Naive thymus-derived CD4-positive, alpha-beta T cell (primary cell): ENCODE data around the gene MYH3. TPM values are rescaled to one million over a fixed set of nuclear protein-coding genes. Genes with fewer than 3 reads are reported as not detected.

Source experiments
- ATAC-seq: fragments of 150-1000 bp; cut with Tn5 transposase; 2 replicates; pipeline ENCODE4 v1.10.0; 2021; ENCODE audit warnings: mild to moderate bottlenecking, moderate library complexity
- CTCF ChIA-PET: fragments of 350-600 bp; sonication (Branson Sonifier 250); formaldehyde crosslinking; loops from one replicate; lab custom pipeline; 2021; ENCODE audit warnings: antibody characterized with exemption; lab: Charles Lee
- POLR2A ChIA-PET: fragments of 350-600 bp; sonication (Branson Sonifier 250); formaldehyde crosslinking; loops from one replicate; lab custom pipeline; 2021; ENCODE audit warnings: antibody characterized with exemption, inconsistent platforms; lab: Charles Lee
- DNase-seq, 9 donors: peaks; one replicate each; pipeline versions ENCODE4 v3.0.0 to v3.0.0-alpha.2; 2020 to 2022; ENCODE audit warnings: mixed read lengths in 1 of 9
- H3K27ac ChIP-seq: one replicate; pipeline ENCODE4 v1.7.0; 2013; ENCODE audit warnings: mild to moderate bottlenecking, low read depth, low read length, moderate library complexity
- H3K27me3 ChIP-seq, 2 donors: one replicate each; pipeline ENCODE4 v1.7.0; 2013; ENCODE audit warnings: low read length in 2 of 2, mild to moderate bottlenecking in 2 of 2, moderate library complexity in 2 of 2; ENCODE audit not compliant: control insufficient read depth in 2 of 2, insufficient read depth in 2 of 2
- H3K36me3 ChIP-seq, 3 experiments: 1 replicate in 2 of 3; 2 replicates in 1 of 3; pipeline ENCODE4 v1.7.0; 2013; ENCODE audit warnings: low read length in 3 of 3, mild to moderate bottlenecking in 3 of 3, moderate library complexity in 1 of 3; ENCODE audit not compliant: insufficient read depth in 3 of 3, control insufficient read depth in 2 of 3
- H3K4me1 ChIP-seq, 2 donors: one replicate each; pipeline ENCODE4 v1.7.0; 2013; ENCODE audit warnings: low read length in 2 of 2, mild to moderate bottlenecking in 2 of 2, moderate library complexity in 1 of 2; ENCODE audit not compliant: control insufficient read depth in 2 of 2, insufficient read depth in 2 of 2
- H3K4me3 ChIP-seq: 2 replicates; pipeline ENCODE4 v1.7.0; 2013; ENCODE audit warnings: mild to moderate bottlenecking, low read length
- H3K9me3 ChIP-seq, 3 experiments: 1 replicate in 2 of 3; 2 replicates in 1 of 3; pipeline ENCODE4 v1.7.0; 2013; ENCODE audit warnings: low read length in 3 of 3; ENCODE audit not compliant: control insufficient read depth in 2 of 3
- H3K27ac Mint-ChIP-seq, 9 donors: one replicate each; pipeline ENCODE4 v1.8.0; 2020 to 2022; ENCODE audit warnings: mixed read lengths in 9 of 9, mild to moderate bottlenecking in 8 of 9, moderate library complexity in 5 of 9, inconsistent platforms in 2 of 9
- H3K27me3 Mint-ChIP-seq, 5 donors: one replicate each; pipeline ENCODE4 v1.8.0; 2021 to 2022; ENCODE audit warnings: mixed read lengths in 5 of 5, mild to moderate bottlenecking in 1 of 5
- H3K36me3 Mint-ChIP-seq, 5 donors: one replicate each; pipeline ENCODE4 v1.8.0; 2020 to 2022; ENCODE audit warnings: mixed read lengths in 5 of 5, mild to moderate bottlenecking in 3 of 5, inconsistent platforms in 1 of 5
- H3K4me1 Mint-ChIP-seq, 7 donors: one replicate each; pipeline ENCODE4 v1.8.0; 2020 to 2022; ENCODE audit warnings: mixed read lengths in 7 of 7, mild to moderate bottlenecking in 3 of 7, inconsistent platforms in 1 of 7
- H3K4me3 Mint-ChIP-seq, 10 donors: one replicate each; pipeline ENCODE4 v1.8.0; 2020 to 2022; ENCODE audit warnings: mild to moderate bottlenecking in 10 of 10, mixed read lengths in 10 of 10, moderate library complexity in 6 of 10, inconsistent platforms in 2 of 10
- H3K9me3 Mint-ChIP-seq, 11 donors: one replicate each; pipeline ENCODE4 v1.8.0; 2020 to 2022; ENCODE audit warnings: mixed read lengths in 11 of 11, mild to moderate bottlenecking in 4 of 11, inconsistent platforms in 1 of 11, moderate library complexity in 1 of 11
- intact Hi-C, 2 donors: fragments of 100-400 bp; cut with micrococcal nuclease; formaldehyde crosslinking; loops; one replicate each; pipeline ENCODE4 v1.15.1; 2023
- polyA plus RNA-seq, 2 donors: library from polyadenylated mRNA; unstranded; fragments of 300-500 nt; fragmentation: Illumina TruSeq; gene quantifications; one replicate each; pipeline ENCODE4 v1.2.3, GENCODE V29; 2021
- total RNA-seq, 6 experiments: library from RNA in 5 of 6; stranded (reverse) in 5 of 6; gene quantifications; 1 replicate in 5 of 6; 2 replicates in 1 of 6; pipeline ENCODE4 v1.2.3 and lab custom pipeline; 2021 to 2026

Gene MYH3
- total and polyA plus RNA-seq, 7 experiments from 2014 or later, result 0.38 to 20.5 (median 6.5) TPM

GRCh38 chr17:10657879-10658278 lies 770 bp upstream of the MYH3 start:
- Histone ChIP-seq H3K4me1 (no peaks in the 10 kb centered on the region), H3K4me3 (no peak overlapping the region), H3K27ac (no peak overlapping the region), H3K27me3 (no peaks in the 10 kb centered on the region), H3K9me3 (no peaks in the 10 kb centered on the region), H3K36me3 (peaks cover 0 to 9% (median 0%) of the 10 kb centered on the region in 3 experiments)
- CTCF ChIA-PET, result interaction anchor here (0.8 kb wide), 1 partner anchor 12 kb away, joined by 3 read pairs; no protein-coding TSS in a partner anchor
- Mint-ChIP-seq H3K36me3 (peaks cover 0 to 27% (median 4%) of the 10 kb centered on the region in 5 donors), H3K9me3 (no peaks in the 10 kb centered on the region), H3K4me1 (peaks cover 7 to 15% (median 14%) of the 10 kb centered on the region in 7 donors), H3K27me3 (no peaks in the 10 kb centered on the region), H3K4me3 (no peak overlapping the region), H3K27ac (no peak overlapping the region)
- POLR2A ChIA-PET, result no interaction called here
- no peak for DNase-seq
- intact Hi-C loops, result no loop called here
- ATAC-seq, result no peak

- intact Hi-C loops, result no loop called here
- Mint-ChIP-seq H3K36me3 (peaks cover 0 to 15% (median 0%) of the 10 kb centered on the region in 5 donors), H3K4me3 (peak overlapping the region in 4 of 10 donors; percentile 0 to 65 (median 33)), H3K4me1 (peaks cover 8 to 21% (median 17%) of the 10 kb centered on the region in 7 donors), H3K9me3 (no peaks in the 10 kb centered on the region), H3K27ac (peak overlapping the region in 3 of 9 donors; percentile 30 to 87 (median 32)), H3K27me3 (no peaks in the 10 kb centered on the region)
- no peaks in the 10 kb centered on the region for H3K36me3 ChIP-seq
- ATAC-seq, result no peak
- no peak overlapping the region for H3K27ac ChIP-seq
- CTCF ChIA-PET, result interaction anchor here (1.6 kb wide), 1 partner anchor 191 kb away, joined by 3 read pairs; no protein-coding TSS in a partner anchor
- no peaks in the 10 kb centered on the region for H3K9me3 ChIP-seq
- no peak overlapping the region for H3K4me3 ChIP-seq
- H3K27me3 ChIP-seq, result no peaks in the 10 kb centered on the region
- H3K4me1 ChIP-seq, result no peaks in the 10 kb centered on the region
- POLR2A ChIA-PET, result no interaction called here
- no peak for DNase-seq
Observed at GRCh38 chr17:10653987-10654386, 3.1 kb downstream of the MYH3 start.

GRCh38 chr17:10652984-10653659 lies 4.0 kb downstream of the MYH3 start:
- no peaks in the 10 kb centered on the region for H3K9me3 Mint-ChIP-seq
- peaks cover 0 to 3% (median 0%) of the 10 kb centered on the region in 3 experiments for H3K36me3 ChIP-seq
- H3K27me3 ChIP-seq, result no peaks in the 10 kb centered on the region
- ATAC-seq (peak; percentile 63), DNase-seq (peak in 3 of 9 donors; percentile 4 to 21 (median 16))
- H3K9me3 ChIP-seq, result no peaks in the 10 kb centered on the region
- H3K36me3 Mint-ChIP-seq, result peaks cover 0 to 19% (median 0%) of the 10 kb centered on the region in 5 donors
- ChIA-PET CTCF (no interaction called here), POLR2A (no interaction called here)
- peak overlapping the region in 8 of 10 donors; percentile 10 to 68 (median 58) for H3K4me3 Mint-ChIP-seq
- intact Hi-C loops, result no loop called here
- H3K27ac Mint-ChIP-seq, result peak overlapping the region in 6 of 9 donors; percentile 9 to 85 (median 38)
- no peak overlapping the region for H3K27ac ChIP-seq
- no peaks in the 10 kb centered on the region for H3K27me3 Mint-ChIP-seq
- H3K4me1 ChIP-seq, result no peaks in the 10 kb centered on the region
- peaks cover 8 to 21% (median 17%) of the 10 kb centered on the region in 7 donors for H3K4me1 Mint-ChIP-seq
- no peak overlapping the region for H3K4me3 ChIP-seq

- Mint-ChIP-seq H3K4me1 (peaks cover 8 to 21% (median 17%) of the 10 kb centered on the region in 7 donors), H3K27ac (no peak overlapping the region), H3K27me3 (no peaks in the 10 kb centered on the region), H3K4me3 (no peak overlapping the region), H3K36me3 (peaks cover 0 to 20% (median 0%) of the 10 kb centered on the region in 5 donors), H3K9me3 (no peaks in the 10 kb centered on the region)
- Histone ChIP-seq H3K27ac (no peak overlapping the region), H3K4me1 (no peaks in the 10 kb centered on the region), H3K4me3 (no peak overlapping the region), H3K36me3 (peaks cover 0 to 4% (median 0%) of the 10 kb centered on the region in 3 experiments), H3K9me3 (no peaks in the 10 kb centered on the region), H3K27me3 (no peaks in the 10 kb centered on the region)
- no peak for ATAC-seq
- no peak for DNase-seq
- ChIA-PET CTCF (no interaction called here), POLR2A (no interaction called here)
- intact Hi-C loops, result no loop called here
Observed at GRCh38 chr17:10651927-10652326, 5.2 kb downstream of the MYH3 start.

- POLR2A ChIA-PET, result no interaction called here
- peaks cover 8 to 21% (median 17%) of the 10 kb centered on the region in 7 donors for H3K4me1 Mint-ChIP-seq
- H3K27ac Mint-ChIP-seq, result no peak overlapping the region
- no peak overlapping the region for H3K4me3 ChIP-seq
- H3K4me3 Mint-ChIP-seq, result peak overlapping the region in 1 of 10 donors; percentile 25
- H3K9me3 Mint-ChIP-seq, result no peaks in the 10 kb centered on the region
- no peaks in the 10 kb centered on the region for H3K9me3 ChIP-seq
- peaks cover 0 to 8% (median 0%) of the 10 kb centered on the region in 3 experiments for H3K36me3 ChIP-seq
- CTCF ChIA-PET, result interaction anchor here (1.5 kb wide), 1 partner anchor 20 kb away, joined by 7 read pairs; no protein-coding TSS in a partner anchor
- no peaks in the 10 kb centered on the region for H3K27me3 ChIP-seq
- H3K36me3 Mint-ChIP-seq, result peaks cover 0 to 29% (median 0%) of the 10 kb centered on the region in 5 donors
- H3K27me3 Mint-ChIP-seq, result no peaks in the 10 kb centered on the region
- ATAC-seq, result no peak
- no peaks in the 10 kb centered on the region for H3K4me1 ChIP-seq
- DNase-seq, result no peak
- intact Hi-C loops, result loop anchor here in 1 of 2 donors (5.0 kb wide), 1 partner anchor 48 kb away; the partner anchor contains the start of genes ADPRM and SCO1
- H3K27ac ChIP-seq, result no peak overlapping the region
Observed at GRCh38 chr17:10649602-10650001, 7.5 kb downstream of the MYH3 start.

GRCh38 chr17:10648956-10649355 lies 8.2 kb downstream of the MYH3 start:
- Histone ChIP-seq H3K36me3 (peaks cover 0 to 15% (median 0%) of the 10 kb centered on the region in 3 experiments), H3K4me1 (no peaks in the 10 kb centered on the region), H3K27me3 (no peaks in the 10 kb centered on the region), H3K4me3 (no peak overlapping the region), H3K9me3 (no peaks in the 10 kb centered on the region), H3K27ac (no peak overlapping the region)
- Mint-ChIP-seq H3K4me3 (no peak overlapping the region), H3K27ac (peak overlapping the region in 1 of 9 donors; percentile 5), H3K9me3 (no peaks in the 10 kb centered on the region), H3K4me1 (peaks cover 4 to 18% (median 12%) of the 10 kb centered on the region in 7 donors), H3K36me3 (peaks cover 0 to 35% (median 6%) of the 10 kb centered on the region in 5 donors), H3K27me3 (no peaks in the 10 kb centered on the region)
- CTCF ChIA-PET, result no interaction called here
- ATAC-seq (no peak), DNase-seq (no peak)
- intact Hi-C loops, result loop anchor here in 1 of 2 donors (5.0 kb wide), 1 partner anchor 48 kb away; the partner anchor contains the start of genes ADPRM and SCO1
- POLR2A ChIA-PET, result no interaction called here
